H9 (cell line): ENCODE data around the gene MAMDC4. TPM values are rescaled to one million over a fixed set of nuclear protein-coding genes. Genes with fewer than 3 reads are reported as not detected.

Experiments
- DNase-seq: peaks from one replicate; pipeline ENCODE4 v3.0.0-alpha.2; 2017
- H2AFZ ChIP-seq: one replicate; pipeline ENCODE4 v1.6.1; 2013; ENCODE audit warnings: mild to moderate bottlenecking, low read length, control low read depth, moderate library complexity
- H2AK5ac ChIP-seq: 2 replicates; pipeline ENCODE4 v1.6.1; 2013; ENCODE audit warnings: low read length, control low read depth, mixed read lengths; ENCODE audit not compliant: insufficient read length
- H2BK120ac ChIP-seq: one replicate; pipeline ENCODE4 v1.6.1; 2013; ENCODE audit warnings: low read depth, mild to moderate bottlenecking, low read length, control low read depth, inconsistent platforms; ENCODE audit not compliant: poor library complexity, severe bottlenecking
- H2BK12ac ChIP-seq: 2 replicates; pipeline ENCODE4 v1.6.1; 2013; ENCODE audit warnings: low read length, control low read depth, mixed read lengths, low read depth; ENCODE audit not compliant: insufficient read length
- H2BK15ac ChIP-seq: 2 replicates; pipeline ENCODE4 v1.6.1; 2013; ENCODE audit warnings: low read depth, low read length, control low read depth
- H2BK20ac ChIP-seq: one replicate; pipeline ENCODE4 v1.6.1; 2013; ENCODE audit warnings: low read depth, mild to moderate bottlenecking, low read length, control low read depth, inconsistent platforms; ENCODE audit not compliant: poor library complexity, severe bottlenecking
- H2BK5ac ChIP-seq: 2 replicates; pipeline ENCODE4 v1.6.1; 2013; ENCODE audit warnings: low read length, control low read depth, mixed read lengths; ENCODE audit not compliant: insufficient read length
- H3K14ac ChIP-seq: 2 replicates; pipeline ENCODE4 v1.6.1; 2013; ENCODE audit warnings: low read length, control low read depth; ENCODE audit not compliant: insufficient read depth
- H3K18ac ChIP-seq: 2 replicates; pipeline ENCODE4 v1.6.1; 2013; ENCODE audit warnings: low read depth, mild to moderate bottlenecking, mixed read lengths, low read length, control low read depth; ENCODE audit not compliant: insufficient read length
- H3K23ac ChIP-seq: 2 replicates; pipeline ENCODE4 v1.6.1; 2013; ENCODE audit warnings: low read length, control low read depth, mixed read lengths, low read depth; ENCODE audit not compliant: insufficient read length
- H3K23me2 ChIP-seq: 2 replicates; pipeline ENCODE4 v1.6.1; 2013; ENCODE audit warnings: low read depth, mild to moderate bottlenecking, mixed read lengths, low read length, control low read depth; ENCODE audit not compliant: insufficient read length, poor library complexity, severe bottlenecking
- H3K27ac ChIP-seq: 2 replicates; pipeline ENCODE4 v1.5.1; 2013; ENCODE audit warnings: low read length, control low read depth, mixed read lengths, low read depth; ENCODE audit not compliant: insufficient read length
- H3K27me3 ChIP-seq: 2 replicates; pipeline ENCODE4 v1.6.1; 2013; ENCODE audit warnings: low read length, control low read depth, inconsistent platforms; ENCODE audit not compliant: insufficient read depth
- H3K4ac ChIP-seq: 2 replicates; pipeline ENCODE4 v1.6.1; 2013; ENCODE audit warnings: low read depth, mild to moderate bottlenecking, control low read depth, inconsistent platforms, low read length, moderate library complexity
- H3K4me1 ChIP-seq: 2 replicates; pipeline ENCODE4 v1.6.1; 2013; ENCODE audit warnings: low read length, control low read depth, inconsistent platforms; ENCODE audit not compliant: insufficient read depth
- H3K4me2 ChIP-seq: 2 replicates; pipeline ENCODE4 v1.6.1; 2013; ENCODE audit warnings: low read length, control low read depth, mixed read lengths; ENCODE audit not compliant: insufficient read length, insufficient read depth
- H3K56ac ChIP-seq: 2 replicates; pipeline ENCODE4 v1.6.1; 2013; ENCODE audit warnings: low read depth, mild to moderate bottlenecking, mixed read lengths, low read length, control low read depth; ENCODE audit not compliant: insufficient read length
- H3K79me1 ChIP-seq: 2 replicates; pipeline ENCODE4 v1.6.1; 2013; ENCODE audit warnings: low read depth, mild to moderate bottlenecking, moderate library complexity, low read length, control low read depth, inconsistent platforms; ENCODE audit not compliant: insufficient read depth, poor library complexity, severe bottlenecking
- H3K79me2 ChIP-seq: 2 replicates; pipeline ENCODE4 v1.6.1; 2013; ENCODE audit warnings: low read length, control low read depth, inconsistent platforms; ENCODE audit not compliant: insufficient read depth
- H3K9ac ChIP-seq: 2 replicates; pipeline ENCODE4 v1.6.1; 2013; ENCODE audit warnings: low read length, control low read depth, mixed read lengths; ENCODE audit not compliant: insufficient read length; ENCODE audit errors: extremely low read depth
- H3K9me3 ChIP-seq: one replicate; pipeline ENCODE4 v1.6.1; 2013; ENCODE audit warnings: low read depth, low read length, inconsistent platforms; ENCODE audit not compliant: control insufficient read depth
- H3T11ph ChIP-seq: one replicate; pipeline ENCODE4 v1.6.1; 2013; ENCODE audit warnings: mild to moderate bottlenecking, low read length, control low read depth, inconsistent platforms
- H4K20me1 ChIP-seq: one replicate; pipeline ENCODE4 v1.6.1; 2013; ENCODE audit not compliant: control insufficient read depth, insufficient read length, insufficient read depth
- H4K5ac ChIP-seq: 2 replicates; pipeline ENCODE4 v1.6.1; 2013; ENCODE audit warnings: low read depth, mild to moderate bottlenecking, mixed read lengths, low read length, control low read depth; ENCODE audit not compliant: insufficient read length
- H4K8ac ChIP-seq: replicated peaks from 2 replicates; pipeline ENCODE4 v1.6.1; 2013; ENCODE audit warnings: low read length, control low read depth, mixed read lengths, low read depth; ENCODE audit not compliant: insufficient read length
- H4K91ac ChIP-seq: 2 replicates; pipeline ENCODE4 v1.6.1; 2013; ENCODE audit warnings: low read depth, mild to moderate bottlenecking, moderate library complexity, mixed read lengths, low read length, control low read depth; ENCODE audit not compliant: insufficient read length
- H3K27ac Mint-ChIP-seq, 3 experiments: 2 replicates in 2 of 3; 3 replicates in 1 of 3; pipeline ENCODE4 v1.8.0; 2020 to 2021; ENCODE audit warnings: mixed read lengths in 3 of 3, mild to moderate bottlenecking in 1 of 3, moderate library complexity in 1 of 3
- H3K27me3 Mint-ChIP-seq: 2 replicates; pipeline ENCODE4 v1.8.0; 2021; ENCODE audit warnings: low read depth, mild to moderate bottlenecking, moderate library complexity, mixed read lengths
- H3K36me3 Mint-ChIP-seq, 3 experiments: 2 replicates in 2 of 3; 3 replicates in 1 of 3; pipeline ENCODE4 v1.8.0; 2020 to 2021; ENCODE audit warnings: low read depth in 3 of 3, mixed read lengths in 3 of 3; ENCODE audit not compliant: insufficient read depth in 1 of 3
- H3K4me1 Mint-ChIP-seq, 2 experiments: 2 replicates each; pipeline ENCODE4 v1.8.0; 2020; ENCODE audit warnings: mixed read lengths in 2 of 2
- H3K4me3 Mint-ChIP-seq, 2 experiments: 2 replicates in 1 of 2; 3 replicates in 1 of 2; pipeline ENCODE4 v1.8.0; 2020 to 2021; ENCODE audit warnings: mild to moderate bottlenecking in 2 of 2, mixed read lengths in 2 of 2, moderate library complexity in 1 of 2
- H3K9me3 Mint-ChIP-seq, 2 experiments: 2 replicates in 1 of 2; 3 replicates in 1 of 2; pipeline ENCODE4 v1.8.0; 2020; ENCODE audit warnings: mild to moderate bottlenecking in 2 of 2, mixed read lengths in 2 of 2, moderate library complexity in 1 of 2
- WGBS: extraction: QIAGEN DNeasy Blood & Tissue Kit; methylation state at CpG from one replicate; pipeline ENCODE4 v1.1.7; 2013; ENCODE audit warnings: missing lambda C conversion rate, low lambda C conversion rate, mixed read lengths; ENCODE audit not compliant: insufficient read length; ENCODE audit errors: extremely low coverage; 5-methylcytosine and 5-hydroxymethylcytosine counted together
- total RNA-seq: library from RNA; stranded (reverse); gene quantifications from 2 replicates; pipeline ENCODE4 v1.2.1, GENCODE V29; 2021
- TF ChIP-seq, protein P1 (sequence below): fragments of 200-600 bp; sonication (generic); conservative IDR thresholded peaks from 3 replicates; pipeline ENCODE4 v1.8.0; 2021; ENCODE audit warnings: antibody characterized with exemption, mild to moderate bottlenecking

MAMDC4 gene
- total RNA-seq, 1 experiment from 2014 or later = 9.2 TPM

DNA sequence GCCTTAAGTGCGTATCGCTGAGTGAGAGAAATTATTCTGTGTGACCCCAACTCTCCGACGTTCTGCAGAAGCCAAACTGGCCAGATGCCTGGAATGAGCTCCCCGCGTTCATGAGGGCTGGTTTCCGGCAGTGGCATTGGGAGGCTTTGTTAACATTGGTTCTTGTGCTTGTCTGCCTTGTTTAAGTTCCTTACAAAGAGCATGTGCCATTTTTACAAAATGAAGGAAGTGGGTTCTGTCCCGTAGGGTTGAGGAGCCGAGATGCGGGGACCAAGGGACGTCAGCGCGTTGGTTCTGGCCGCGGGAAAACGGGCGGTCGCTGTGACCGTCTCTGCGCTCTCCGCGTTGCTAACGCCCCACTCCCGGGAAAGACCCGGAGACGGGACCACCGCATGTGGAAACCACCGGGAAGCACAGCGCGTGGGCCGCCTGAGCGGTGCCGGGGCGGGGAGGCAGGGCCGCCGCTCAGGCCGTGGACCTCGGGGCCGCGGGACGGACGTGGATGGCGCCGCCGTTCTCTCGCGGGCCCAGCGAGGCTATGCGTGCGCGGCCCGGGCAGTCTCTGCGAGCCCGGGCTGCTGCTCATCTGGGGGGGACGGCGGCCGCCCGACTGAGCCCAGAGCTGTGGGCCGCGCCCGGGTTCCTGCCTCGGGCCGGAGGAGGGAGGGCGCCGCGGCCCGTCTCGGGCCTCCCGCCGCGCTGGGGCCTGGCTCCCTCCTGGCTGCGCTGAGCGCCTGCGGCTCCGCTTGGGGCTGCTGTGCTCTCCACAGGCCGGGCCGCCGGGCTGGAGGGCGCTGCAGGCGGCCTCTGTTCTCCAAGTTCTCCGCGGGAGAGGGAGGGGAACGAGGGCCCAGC, 30.9 kb upstream of the MAMDC4 start:
- no peak overlapping the region for H3K18ac ChIP-seq
- H3K23ac ChIP-seq = no peak overlapping the region
- no peaks in the 10 kb centered on the region for H3K27me3 Mint-ChIP-seq
- no peak overlapping the region for H2BK15ac ChIP-seq
- DNase-seq = no peak
- peaks cover 3% of the 10 kb centered on the region for H3K4me1 ChIP-seq
- H3K27me3 ChIP-seq = no peaks in the 10 kb centered on the region
- no peak overlapping the region for H2BK120ac ChIP-seq
- no peaks in the 10 kb centered on the region for H3K9me3 ChIP-seq
- H3K9ac ChIP-seq = no peak overlapping the region
- no peak overlapping the region for H3K56ac ChIP-seq
- no peak overlapping the region for H3K27ac ChIP-seq
- no peak overlapping the region for H2BK12ac ChIP-seq
- H2AK5ac ChIP-seq = no peak overlapping the region
- H3T11ph ChIP-seq = no peak overlapping the region
- no peak overlapping the region for H3K4ac ChIP-seq
- H3K27ac Mint-ChIP-seq = peak overlapping the region in 2 of 3 experiments; percentile 19 to 42; a peak in 2 of 7 replicates
- no CpG with 5 or more reads among the region's 83 CpGs for WGBS
- H3K23me2 ChIP-seq = peaks cover 10% of the 10 kb centered on the region
- TF ChIP-seq, protein P1, sequence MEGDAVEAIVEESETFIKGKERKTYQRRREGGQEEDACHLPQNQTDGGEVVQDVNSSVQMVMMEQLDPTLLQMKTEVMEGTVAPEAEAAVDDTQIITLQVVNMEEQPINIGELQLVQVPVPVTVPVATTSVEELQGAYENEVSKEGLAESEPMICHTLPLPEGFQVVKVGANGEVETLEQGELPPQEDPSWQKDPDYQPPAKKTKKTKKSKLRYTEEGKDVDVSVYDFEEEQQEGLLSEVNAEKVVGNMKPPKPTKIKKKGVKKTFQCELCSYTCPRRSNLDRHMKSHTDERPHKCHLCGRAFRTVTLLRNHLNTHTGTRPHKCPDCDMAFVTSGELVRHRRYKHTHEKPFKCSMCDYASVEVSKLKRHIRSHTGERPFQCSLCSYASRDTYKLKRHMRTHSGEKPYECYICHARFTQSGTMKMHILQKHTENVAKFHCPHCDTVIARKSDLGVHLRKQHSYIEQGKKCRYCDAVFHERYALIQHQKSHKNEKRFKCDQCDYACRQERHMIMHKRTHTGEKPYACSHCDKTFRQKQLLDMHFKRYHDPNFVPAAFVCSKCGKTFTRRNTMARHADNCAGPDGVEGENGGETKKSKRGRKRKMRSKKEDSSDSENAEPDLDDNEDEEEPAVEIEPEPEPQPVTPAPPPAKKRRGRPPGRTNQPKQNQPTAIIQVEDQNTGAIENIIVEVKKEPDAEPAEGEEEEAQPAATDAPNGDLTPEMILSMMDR = no peak
- no peak overlapping the region for H2BK5ac ChIP-seq
- no peak overlapping the region for H2AFZ ChIP-seq
- H3K14ac ChIP-seq = peak overlapping the region; percentile 22; the same call in 1 of the 2 replicates
- H3K4me2 ChIP-seq = peak overlapping the region; percentile 88
- peaks cover 4% of the 10 kb centered on the region for H3K79me1 ChIP-seq
- no peak overlapping the region for H4K91ac ChIP-seq
- peaks cover 4% of the 10 kb centered on the region; the same call in 1 of the 2 replicates for H3K79me2 ChIP-seq
- H3K4me3 Mint-ChIP-seq = peak overlapping the region; percentile 66 to 84
- H3K4me1 Mint-ChIP-seq = peaks cover 7 to 23% of the 10 kb centered on the region in 2 experiments
- no peak overlapping the region for H2BK20ac ChIP-seq
- H3K9me3 Mint-ChIP-seq = no peaks in the 10 kb centered on the region
- H4K8ac ChIP-seq = no peak overlapping the region
- no peaks in the 10 kb centered on the region for H4K20me1 ChIP-seq
- peaks cover 15 to 41% (median 40%) of the 10 kb centered on the region in 3 experiments for H3K36me3 Mint-ChIP-seq
- H4K5ac ChIP-seq = no peak overlapping the region
